Astrocyte of the spinal cord (primary cell): Measurements from ENCODE around the gene TRNAU1AP.
A peak's percentile ranks its signal among the peaks of the same experiment; 100 is the strongest.
"Not testable (repeated sequence)": the region's sequence is repeated elsewhere in the genome, so short reads cannot be mapped to it uniquely, and the experiment has no call there.

Source experiments
- DNase-seq: peaks from one replicate; pipeline ENCODE4 v3.0.0; 2011; ENCODE audit warnings: low read depth, low spot score
- H3K4me3 ChIP-seq: 2 replicates; pipeline ENCODE4 v1.5.1; 2011; ENCODE audit warnings: low read depth, mild to moderate bottlenecking, low read length, moderate library complexity
- in situ Hi-C: cut with HindIII; loops from 2 replicates; pipeline ENCODE4 v1.10.0; 2017; ENCODE audit warnings: low sequenced_read_pairs
- TF ChIP-seq, protein P1 (sequence below): IDR thresholded peaks from 2 replicates; pipeline ENCODE4 v1.5.1; 2012; ENCODE audit warnings: low read depth, mild to moderate bottlenecking, low read length, inconsistent platforms

TRNAU1AP gene

DNA sequence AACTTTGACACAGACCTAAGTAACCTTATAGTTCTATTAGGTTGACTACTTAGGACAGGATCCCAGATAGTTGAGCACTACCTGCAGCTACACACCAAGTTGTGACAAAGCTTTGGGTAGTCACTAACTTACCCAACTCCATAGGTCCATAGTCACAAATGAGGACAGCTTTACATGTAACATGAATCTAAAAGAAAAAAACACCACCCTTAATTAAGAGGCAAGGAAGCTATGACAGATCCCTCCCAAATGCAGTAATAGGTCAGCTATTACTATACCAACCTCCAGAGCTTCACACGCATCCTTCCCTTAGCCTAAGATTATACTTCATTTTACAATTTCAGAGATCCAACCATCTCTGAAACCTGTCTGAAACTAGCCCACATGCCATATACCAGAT lies 26.5 kb downstream of the TRNAU1AP start:
- in situ Hi-C loops, result no loop called here
- no peak for DNase-seq
- H3K4me3 ChIP-seq, result peak overlapping the region; percentile 88
- TF ChIP-seq, protein P1, sequence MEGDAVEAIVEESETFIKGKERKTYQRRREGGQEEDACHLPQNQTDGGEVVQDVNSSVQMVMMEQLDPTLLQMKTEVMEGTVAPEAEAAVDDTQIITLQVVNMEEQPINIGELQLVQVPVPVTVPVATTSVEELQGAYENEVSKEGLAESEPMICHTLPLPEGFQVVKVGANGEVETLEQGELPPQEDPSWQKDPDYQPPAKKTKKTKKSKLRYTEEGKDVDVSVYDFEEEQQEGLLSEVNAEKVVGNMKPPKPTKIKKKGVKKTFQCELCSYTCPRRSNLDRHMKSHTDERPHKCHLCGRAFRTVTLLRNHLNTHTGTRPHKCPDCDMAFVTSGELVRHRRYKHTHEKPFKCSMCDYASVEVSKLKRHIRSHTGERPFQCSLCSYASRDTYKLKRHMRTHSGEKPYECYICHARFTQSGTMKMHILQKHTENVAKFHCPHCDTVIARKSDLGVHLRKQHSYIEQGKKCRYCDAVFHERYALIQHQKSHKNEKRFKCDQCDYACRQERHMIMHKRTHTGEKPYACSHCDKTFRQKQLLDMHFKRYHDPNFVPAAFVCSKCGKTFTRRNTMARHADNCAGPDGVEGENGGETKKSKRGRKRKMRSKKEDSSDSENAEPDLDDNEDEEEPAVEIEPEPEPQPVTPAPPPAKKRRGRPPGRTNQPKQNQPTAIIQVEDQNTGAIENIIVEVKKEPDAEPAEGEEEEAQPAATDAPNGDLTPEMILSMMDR, result no peak

DNA sequence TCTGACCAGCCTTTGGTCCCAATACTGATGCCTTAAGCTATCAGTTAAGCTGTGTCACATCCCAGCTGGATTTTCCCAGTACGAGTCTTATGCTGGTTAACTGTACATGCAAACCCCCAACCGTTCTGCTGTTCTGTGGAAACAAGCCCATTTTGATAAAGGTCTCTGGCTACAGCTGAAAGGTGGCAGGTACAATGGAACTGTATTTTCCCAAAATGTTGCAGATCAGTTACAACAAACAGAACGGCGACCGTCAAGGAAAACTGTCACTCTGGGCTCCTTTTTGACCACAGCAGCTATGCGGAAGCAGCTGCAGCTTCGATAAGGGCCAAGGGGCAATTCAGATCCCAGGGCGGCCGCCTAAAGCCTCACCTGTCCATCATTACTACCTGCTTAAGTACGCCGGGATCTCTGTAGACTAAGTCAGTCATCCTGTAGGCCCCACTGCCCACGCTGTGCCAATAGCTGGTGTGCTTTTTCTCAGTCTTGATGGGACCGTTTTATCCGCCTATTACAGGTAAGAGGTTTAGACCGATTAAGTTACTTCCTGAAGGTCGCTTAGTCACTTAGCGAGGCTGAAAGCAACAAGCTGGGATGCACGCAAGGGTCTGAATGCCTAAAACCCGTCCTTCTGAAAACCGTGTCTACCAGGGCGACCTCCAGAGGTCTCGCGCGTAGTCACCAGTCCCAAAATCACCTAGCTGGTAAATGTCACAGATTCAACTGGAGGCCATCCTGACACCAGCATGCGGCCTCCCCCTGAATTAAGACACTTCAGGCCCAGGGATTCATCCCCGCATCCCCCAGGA lies 28.0 kb downstream of the TRNAU1AP start:
- TF ChIP-seq, protein P1, result peak; percentile 6
- in situ Hi-C loops, result no loop called here
- peak; percentile 33 for DNase-seq
- peak overlapping the region; percentile 88 for H3K4me3 ChIP-seq

DNA sequence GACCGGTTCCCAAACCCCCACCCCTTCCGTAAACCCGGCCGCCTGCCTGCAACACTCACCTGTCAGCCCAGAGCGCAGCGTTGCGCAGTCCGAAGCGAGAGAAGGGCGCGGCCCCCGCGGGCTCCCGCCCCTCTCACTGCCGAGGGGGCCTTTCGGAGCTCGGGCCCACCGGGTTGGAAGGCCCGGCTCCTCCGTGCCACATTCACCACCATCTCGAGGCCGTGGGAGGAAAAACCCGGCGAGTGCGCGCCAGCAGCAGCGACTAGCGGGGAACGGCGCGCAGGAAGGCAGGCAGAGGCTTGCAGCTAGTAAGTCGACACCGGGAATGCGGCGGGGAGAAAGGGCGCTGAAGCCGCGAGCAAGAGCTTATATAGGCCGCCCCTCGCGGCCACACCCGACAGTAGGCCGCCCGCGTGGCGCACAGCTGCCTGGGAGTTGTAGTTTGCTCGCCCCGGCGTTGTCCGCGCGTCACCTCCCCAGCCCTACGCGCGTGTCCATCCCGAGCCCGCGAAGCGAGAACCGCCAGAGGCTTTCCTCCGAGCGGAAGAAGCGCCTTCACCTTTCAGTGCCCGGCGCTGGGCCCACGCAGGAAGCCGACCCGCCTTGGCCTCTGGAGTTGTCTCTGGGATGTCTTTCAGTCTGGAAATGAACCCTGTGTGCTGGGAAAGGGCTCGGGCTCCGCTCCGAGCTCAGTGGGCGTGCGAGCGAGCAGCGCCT lies 28.8 kb downstream of the TRNAU1AP start:
- H3K4me3 ChIP-seq, result peak overlapping the region; percentile 88
- TF ChIP-seq, protein P1, result no peak
- in situ Hi-C loops, result no loop called here

DNA sequence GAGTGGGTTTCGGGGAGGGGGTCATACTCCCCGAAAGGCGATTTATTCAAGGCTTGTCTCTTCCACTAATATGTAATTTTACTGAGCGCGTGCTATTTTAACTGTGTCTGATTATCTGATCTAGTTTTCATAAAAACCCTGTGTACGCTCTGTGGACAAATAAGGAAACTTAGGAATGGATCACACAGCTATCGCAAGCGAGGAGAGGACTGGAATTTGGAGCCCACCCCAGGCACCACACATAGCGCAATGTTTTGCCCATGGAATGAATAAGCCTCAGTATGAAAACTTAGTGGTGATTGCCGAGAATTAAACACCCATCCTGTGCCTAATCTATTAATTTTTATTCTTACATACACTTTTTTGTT lies 29.3 kb downstream of the TRNAU1AP start:
- DNase-seq, result peak; percentile 56
- peak overlapping the region; percentile 88 for H3K4me3 ChIP-seq
- in situ Hi-C loops, result no loop called here

More for the DNA sequence above, 28.8 kb downstream of the TRNAU1AP start:
- peak; percentile 97 for DNase-seq

DNA sequence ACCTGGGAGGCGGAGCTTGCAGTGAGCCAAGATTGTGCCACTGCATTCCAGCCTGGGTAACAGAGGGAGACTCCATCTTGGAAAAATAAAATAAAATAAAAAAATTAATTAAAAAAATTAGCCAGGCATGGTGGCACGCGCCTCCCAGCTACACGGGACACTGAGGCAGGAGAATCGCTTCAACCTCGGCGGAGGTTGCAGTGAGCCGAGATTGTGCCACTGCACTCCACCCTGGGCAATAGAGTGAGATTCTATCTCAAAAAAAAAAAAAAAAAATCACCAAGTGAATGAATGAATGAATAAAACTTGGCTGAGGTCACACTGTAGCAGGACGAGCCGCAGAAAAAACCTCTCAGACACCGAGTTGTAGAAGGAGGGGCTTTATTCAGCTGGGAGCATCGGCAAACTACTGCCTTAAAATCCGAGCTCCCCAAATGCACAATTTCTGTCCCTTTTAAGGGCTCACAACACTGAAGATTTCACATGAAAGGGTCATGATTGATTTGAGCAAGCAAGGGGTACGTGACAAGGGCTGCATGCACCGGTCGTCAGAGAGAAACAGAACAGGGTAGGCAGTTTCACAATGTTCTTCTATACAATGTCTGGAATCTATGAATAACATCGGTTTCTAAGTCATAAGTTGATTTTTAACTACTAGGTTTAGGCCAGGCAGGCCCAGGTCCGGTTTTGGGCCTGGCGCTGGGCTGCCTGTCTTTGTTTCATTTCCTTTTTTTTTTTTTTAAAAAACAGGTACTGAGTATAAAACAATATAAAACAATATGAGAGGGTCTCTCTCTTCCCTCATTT lies 33.9 kb downstream of the TRNAU1AP start:
- in situ Hi-C loops, DNase-seq, H3K4me3 ChIP-seq: not testable (repeated sequence)

More for the DNA sequence above, 29.3 kb downstream of the TRNAU1AP start:
- TF ChIP-seq, protein P1, result no peak

DNA sequence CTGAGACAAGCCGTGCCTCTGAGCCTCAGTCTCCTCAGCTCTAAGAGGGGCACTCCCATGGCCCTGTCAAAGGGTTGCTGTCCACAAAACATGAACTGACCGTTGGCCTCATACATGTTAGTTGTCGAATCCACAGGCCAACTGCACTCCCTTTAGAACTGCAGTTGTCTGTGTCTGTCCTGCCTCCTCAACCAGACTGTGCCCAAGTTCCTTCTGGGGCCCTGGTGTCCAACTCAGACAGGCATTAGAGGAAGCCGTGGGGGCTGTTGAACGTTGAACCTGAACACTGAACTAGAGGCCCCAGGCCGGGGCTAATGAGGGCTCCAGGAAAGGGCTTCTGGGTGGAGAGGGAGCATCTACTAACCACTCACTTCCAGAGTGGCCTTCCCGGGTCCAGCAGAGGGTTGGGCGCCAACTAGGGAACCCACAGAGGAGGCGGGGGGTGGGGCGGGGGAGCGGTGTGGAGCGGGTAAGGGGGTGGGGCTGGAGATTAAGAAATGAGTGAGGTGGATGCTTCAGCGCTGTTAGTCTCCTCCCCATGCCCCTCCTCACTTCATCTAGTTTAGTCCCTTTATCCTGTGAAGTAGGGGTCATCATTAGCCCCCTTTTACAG lies 38.9 kb downstream of the TRNAU1AP start, which contains the start of gene RAB42:
Gene RAB42 (plus strand): TSS at position 558 of the 613 bp plus-strand sequence. CDS start 247 bp downstream, outside the sequence.
- in situ Hi-C loops, result no loop called here
- DNase-seq, result no peak
- TF ChIP-seq, protein P1, result no peak
- peak within 1 kb of the TSS; percentile 38 for H3K4me3 ChIP-seq
